Mucosa of rectum (tissue), 2 donors: ENCODE measurements around the gene SIX4.
A peak's percentile ranks its signal among the peaks of the same experiment; 100 is the strongest.
"Not testable (repeated sequence)": the region's sequence is repeated elsewhere in the genome, so short reads cannot be mapped to it uniquely, and the experiment has no call there.

Experiments
- H3K27ac ChIP-seq, 2 donors: one replicate each; pipeline ENCODE4 v1.7.0; 2013; ENCODE audit warnings: inconsistent platforms in 2 of 2, low read depth in 2 of 2, low read length in 2 of 2
- H3K27me3 ChIP-seq, 2 donors: one replicate each; pipeline ENCODE4 v1.7.0; 2013; ENCODE audit warnings: low read length in 2 of 2; ENCODE audit not compliant: control insufficient read depth in 2 of 2, insufficient read depth in 2 of 2
- H3K36me3 ChIP-seq, 2 donors: one replicate each; pipeline ENCODE4 v1.7.0; 2013; ENCODE audit warnings: low read length in 2 of 2; ENCODE audit not compliant: control insufficient read depth in 2 of 2, insufficient read depth in 2 of 2
- H3K4me1 ChIP-seq, 2 donors: one replicate each; pipeline ENCODE4 v1.7.0; 2013; ENCODE audit warnings: low read length in 2 of 2, mild to moderate bottlenecking in 1 of 2; ENCODE audit not compliant: control insufficient read depth in 2 of 2, insufficient read depth in 2 of 2
- H3K4me3 ChIP-seq, 2 donors: one replicate each; pipeline ENCODE4 v1.7.0; 2013; ENCODE audit warnings: low read length in 2 of 2
- H3K9ac ChIP-seq, 2 donors: one replicate each; pipeline ENCODE4 v1.7.0; 2013; ENCODE audit warnings: low read length in 2 of 2, low read depth in 1 of 2, mild to moderate bottlenecking in 1 of 2
- H3K9me3 ChIP-seq, 2 donors: one replicate each; pipeline ENCODE4 v1.7.0; 2013; ENCODE audit warnings: low read length in 2 of 2; ENCODE audit not compliant: control insufficient read depth in 2 of 2
- donor health status: healthy.
- donor health status: Normal muscosa, but diverticular disease.

SIX4 gene

GRCh38 chr14:60744566-60744965 lies 20.4 kb upstream of the SIX4 start:
- Histone ChIP-seq H3K27me3 (no peaks in the 10 kb centered on the region), H3K9ac (no peak overlapping the region), H3K4me1 (no peaks in the 10 kb centered on the region), H3K27ac (no peak overlapping the region), H3K9me3 (no peaks in the 10 kb centered on the region), H3K4me3 (no peak overlapping the region), H3K36me3 (no peaks in the 10 kb centered on the region)

DNA sequence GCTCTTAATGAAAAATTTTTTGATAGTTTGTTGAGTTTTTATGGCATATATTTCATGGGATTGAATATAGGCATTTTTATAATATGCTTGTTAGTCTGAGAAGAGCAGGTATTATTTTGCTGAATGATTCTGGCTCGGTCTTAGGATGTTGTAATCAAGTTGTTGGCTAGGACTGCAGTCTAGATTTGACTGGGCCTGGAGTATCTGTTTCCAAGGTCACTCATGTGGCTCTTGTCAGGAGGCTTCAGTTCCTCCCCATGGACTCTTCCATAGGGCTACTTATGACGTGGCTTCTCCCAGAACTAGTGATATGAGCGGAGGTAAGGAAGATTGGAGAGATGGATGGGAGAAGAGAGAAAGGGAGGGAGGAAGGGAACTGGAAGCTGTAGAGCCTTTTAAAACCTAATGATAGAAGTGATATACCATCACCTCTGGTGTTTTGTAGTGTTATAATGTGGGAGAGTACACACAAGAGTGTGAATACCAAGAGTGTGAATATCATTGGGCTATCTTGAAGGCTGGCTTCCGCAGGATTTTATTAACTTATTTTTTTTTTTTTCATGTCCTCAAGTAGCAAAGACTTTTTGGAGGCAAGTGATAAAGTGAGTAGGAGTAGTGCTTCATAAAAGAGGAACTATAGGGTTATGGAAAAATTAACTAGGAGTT lies 14.8 kb upstream of the SIX4 start:
- Histone ChIP-seq H3K4me3 (no peak overlapping the region), H3K27ac (no peak overlapping the region), H3K9ac (no peak overlapping the region), H3K9me3 (no peaks in the 10 kb centered on the region), H3K4me1 (peaks cover 0 to 3% of the 10 kb centered on the region in 2 donors), H3K36me3 (no peaks in the 10 kb centered on the region), H3K27me3 (no peaks in the 10 kb centered on the region)

GRCh38 chr14:60736494-60736893 lies 12.3 kb upstream of the SIX4 start:
- Histone ChIP-seq H3K9me3 (no peaks in the 10 kb centered on the region), H3K9ac (no peak overlapping the region), H3K36me3 (no peaks in the 10 kb centered on the region), H3K27ac (no peak overlapping the region), H3K27me3 (no peaks in the 10 kb centered on the region), H3K4me1 (peaks cover 0 to 3% of the 10 kb centered on the region in 2 donors), H3K4me3 (no peak overlapping the region)

DNA sequence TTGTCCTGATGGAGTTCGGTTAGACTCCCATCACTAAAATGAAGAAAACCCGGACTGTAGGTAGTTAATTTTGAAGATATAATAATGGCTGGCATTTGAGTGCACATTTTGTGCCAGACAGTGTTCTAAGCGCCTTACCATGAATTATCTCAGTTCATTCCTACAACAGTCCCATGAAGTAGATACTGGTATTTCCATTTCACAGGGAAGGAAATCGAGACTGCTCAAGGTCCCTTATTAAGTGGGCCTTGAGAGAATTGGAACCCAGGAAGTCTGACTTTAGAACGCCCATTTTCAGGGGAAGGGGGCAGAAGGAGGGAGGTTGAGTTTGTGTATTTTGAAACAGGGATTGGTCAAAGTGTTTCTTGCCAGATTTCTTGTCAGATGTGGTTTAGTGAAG lies 11.3 kb upstream of the SIX4 start:
- no peaks in the 10 kb centered on the region for H3K27me3 ChIP-seq
- H3K36me3 ChIP-seq = no peaks in the 10 kb centered on the region
- peaks cover 0 to 3% of the 10 kb centered on the region in 2 donors for H3K4me1 ChIP-seq
- peak overlapping the region; percentile 67 to 88 for H3K9ac ChIP-seq
- peak overlapping the region; percentile 74 to 91 for H3K4me3 ChIP-seq
- no peak overlapping the region for H3K27ac ChIP-seq
- no peaks in the 10 kb centered on the region for H3K9me3 ChIP-seq

DNA sequence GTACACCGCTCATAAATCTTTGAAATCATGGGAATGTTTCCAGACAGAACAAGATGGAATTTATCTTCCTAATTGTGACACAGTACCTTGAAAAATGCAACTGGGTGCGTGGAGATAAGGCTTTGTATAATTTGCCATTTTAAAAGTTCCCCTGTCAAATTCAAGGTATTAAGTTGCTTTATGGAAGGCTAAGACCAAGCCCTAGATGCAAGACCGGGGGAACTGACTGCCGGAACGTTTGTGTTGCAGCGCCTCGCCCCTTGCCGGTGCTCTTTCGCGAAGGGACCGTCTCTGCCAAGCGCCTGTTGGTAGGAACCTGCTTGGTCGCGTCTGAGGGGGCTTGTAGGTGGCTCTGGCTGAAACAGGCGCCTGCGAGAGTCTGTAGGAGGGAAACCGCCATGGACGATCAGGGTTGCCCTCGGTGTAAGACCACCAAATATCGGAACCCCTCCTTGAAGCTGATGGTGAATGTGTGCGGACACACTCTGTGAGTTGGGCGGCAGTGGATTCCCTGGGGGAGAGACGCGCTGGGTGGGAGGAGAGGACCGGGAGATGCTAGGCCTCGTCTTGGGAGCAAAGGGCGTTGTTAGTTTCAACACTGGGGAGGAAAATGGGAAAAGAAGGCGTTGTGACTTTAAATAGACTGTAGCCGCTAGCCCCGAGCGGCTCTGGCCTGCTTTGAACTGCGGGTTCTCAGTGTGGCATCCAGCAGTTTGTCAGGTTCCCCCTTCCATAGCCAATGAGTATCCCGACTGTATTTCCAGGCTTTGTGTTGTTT lies 10.5 kb upstream of the SIX4 start, which contains the start of gene MNAT1:
MNAT1 (plus strand) TSS at position 297 of the 778 bp plus-strand sequence; CDS start at position 399, 102 bp downstream.
- H3K4me3 ChIP-seq = peak within 1 kb of the TSS; percentile 74 to 91

GRCh38 chr14:60732840-60733483 lies 8.8 kb upstream of the SIX4 start:
- Histone ChIP-seq H3K27me3 (peaks cover 0 to 6% of the 10 kb centered on the region in 2 donors), H3K9me3 (no peaks in the 10 kb centered on the region), H3K4me1 (peaks cover 0 to 3% of the 10 kb centered on the region in 2 donors), H3K4me3 (no peak overlapping the region), H3K36me3 (no peaks in the 10 kb centered on the region), H3K27ac (no peak overlapping the region), H3K9ac (no peak overlapping the region)

More for the DNA sequence above, 10.5 kb upstream of the SIX4 start, which contains the start of gene MNAT1:
- Histone ChIP-seq H3K27ac (peak within 1 kb of the TSS; percentile 8 to 33), H3K4me1 (peaks cover 0 to 3% of the 10 kb centered on the region in 2 donors), H3K36me3 (no peaks in the 10 kb centered on the region), H3K9me3 (no peaks in the 10 kb centered on the region), H3K9ac (peak within 1 kb of the TSS; percentile 67 to 88), H3K27me3 (peaks cover 0 to 5% of the 10 kb centered on the region in 2 donors)

- H3K9me3 ChIP-seq, H3K4me1 ChIP-seq, H3K4me3 ChIP-seq, H3K36me3 ChIP-seq, H3K27ac ChIP-seq, H3K9ac ChIP-seq: not testable (repeated sequence)
- H3K27me3 ChIP-seq = peaks cover 4 to 18% of the 10 kb centered on the region in 2 donors
Observed at GRCh38 chr14:60731291-60731690, 7.1 kb upstream of the SIX4 start.

GRCh38 chr14:60723116-60723906 lies 840 bp downstream of the SIX4 start:
- Histone ChIP-seq H3K9ac (peak overlapping the region in 1 of 2 donors; percentile 8), H3K4me3 (peak overlapping the region; percentile 66 to 77), H3K9me3 (no peaks in the 10 kb centered on the region), H3K36me3 (no peaks in the 10 kb centered on the region), H3K27ac (no peak overlapping the region), H3K27me3 (peaks cover 38 to 49% of the 10 kb centered on the region in 2 donors), H3K4me1 (peaks cover 16 to 19% of the 10 kb centered on the region in 2 donors)

DNA sequence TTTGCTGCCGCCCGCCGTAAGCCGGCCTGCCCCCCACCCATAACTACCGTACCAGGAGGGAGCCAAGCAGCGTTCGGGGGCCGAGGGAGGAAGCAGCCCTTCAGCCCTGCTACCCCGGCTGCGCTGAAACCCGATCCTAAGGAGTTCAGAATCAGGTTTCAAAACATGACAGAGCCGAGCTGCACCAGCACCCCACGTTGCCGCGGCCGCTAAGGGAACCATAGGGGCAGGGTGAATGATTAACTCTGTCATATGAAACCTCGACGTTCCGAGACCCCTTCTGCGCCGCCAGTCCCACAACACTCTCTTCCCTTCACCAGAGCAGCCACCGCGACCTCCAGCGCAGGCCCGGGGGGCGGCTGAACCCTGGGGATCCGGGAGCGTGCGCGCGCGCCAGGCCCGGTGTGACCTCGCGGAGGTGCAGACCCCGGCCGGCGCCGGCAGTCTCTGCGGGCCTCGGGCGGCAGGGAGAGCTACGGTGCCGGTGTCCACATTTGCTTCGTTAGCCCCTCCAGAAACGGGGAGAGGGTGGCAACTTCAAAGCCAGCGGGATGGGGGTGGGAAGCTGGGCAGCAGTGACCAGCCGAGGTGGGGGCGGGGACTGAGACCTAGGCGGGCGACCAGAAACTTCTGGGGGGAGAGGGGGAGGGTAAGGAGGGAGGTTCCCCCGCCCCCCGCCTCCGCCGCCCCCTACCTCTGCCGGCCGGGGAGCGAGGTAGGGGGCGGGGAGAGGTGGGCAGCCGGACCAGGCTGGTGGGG lies 1.6 kb downstream of the SIX4 start:
- H3K36me3 ChIP-seq = no peaks in the 10 kb centered on the region
- peaks cover 38 to 45% of the 10 kb centered on the region in 2 donors for H3K27me3 ChIP-seq
- peak overlapping the region in 1 of 2 donors; percentile 30 for H3K9ac ChIP-seq
- H3K4me1 ChIP-seq = peaks cover 16 to 19% of the 10 kb centered on the region in 2 donors
- no peak overlapping the region for H3K27ac ChIP-seq
- H3K9me3 ChIP-seq = no peaks in the 10 kb centered on the region
- H3K4me3 ChIP-seq = peak overlapping the region; percentile 66 to 77
